KOPT-K1 (cell line): Measurements from ENCODE around the gene LINS1.
A peak's percentile ranks its signal among the peaks of the same experiment; 100 is the strongest.

Source experiments
- H3K27ac ChIP-seq: fragments of 200-600 bp; sonication (generic); 2 replicates; pipeline ENCODE4 v1.5.1; 2016; ENCODE audit warnings: antibody characterized with exemption, mild to moderate bottlenecking, low read depth, low read length; ENCODE audit not compliant: poor library complexity, severe bottlenecking
- H3K36me3 ChIP-seq: fragments of 200-600 bp; sonication (generic); 2 replicates; pipeline ENCODE4 v1.5.1; 2017; ENCODE audit warnings: antibody characterized with exemption, mild to moderate bottlenecking, low read length, moderate library complexity; ENCODE audit not compliant: insufficient read depth
- H3K9me3 ChIP-seq: fragments of 200-600 bp; sonication (generic); 2 replicates; pipeline ENCODE4 v1.5.1; 2017; ENCODE audit warnings: antibody characterized with exemption, low read length, mild to moderate bottlenecking; ENCODE audit not compliant: insufficient read depth, poor library complexity, severe bottlenecking

LINS1 gene

DNA sequence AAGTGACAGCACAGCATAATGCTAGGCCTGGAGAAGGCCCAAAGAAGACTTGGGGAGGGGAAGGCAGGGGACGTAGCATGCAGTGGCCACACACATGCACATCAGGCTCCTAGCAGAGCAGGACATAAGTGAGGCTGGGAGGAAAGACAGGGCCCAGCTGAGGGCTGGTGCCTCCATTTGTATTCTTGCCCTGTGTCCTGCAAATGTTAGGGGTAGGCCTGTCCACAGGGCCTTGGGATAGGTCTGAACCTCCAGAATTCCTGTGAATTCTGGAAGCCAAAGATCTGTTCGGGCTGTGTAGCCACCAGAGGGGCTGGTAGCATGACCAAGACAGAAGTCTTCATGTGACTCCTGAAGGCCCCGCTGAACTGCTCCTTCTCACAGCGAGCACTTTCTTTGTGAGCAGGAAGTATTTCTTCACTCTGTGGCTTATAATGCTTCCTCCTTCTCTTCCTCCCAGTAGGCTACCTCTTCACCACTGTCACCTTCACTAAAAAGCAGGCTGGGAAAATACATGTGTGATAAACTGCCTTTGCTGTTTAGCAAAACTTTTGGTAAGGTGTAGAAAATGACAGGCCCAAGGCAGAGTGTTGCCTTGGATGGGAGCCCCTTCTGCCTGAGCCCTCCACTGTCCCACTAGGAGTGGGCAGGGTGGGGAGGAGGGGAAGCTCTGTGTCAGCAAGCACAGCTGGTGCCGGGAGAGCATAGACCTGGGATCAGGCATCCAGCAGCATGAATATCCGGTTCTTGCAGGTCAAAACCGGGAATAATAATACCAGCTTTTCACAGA lies 81.7 kb downstream of the LINS1 start:
- H3K27ac ChIP-seq: peak overlapping the region; percentile 5
- H3K9me3 ChIP-seq: no peaks in the 10 kb centered on the region
- H3K36me3 ChIP-seq: no peaks in the 10 kb centered on the region

DNA sequence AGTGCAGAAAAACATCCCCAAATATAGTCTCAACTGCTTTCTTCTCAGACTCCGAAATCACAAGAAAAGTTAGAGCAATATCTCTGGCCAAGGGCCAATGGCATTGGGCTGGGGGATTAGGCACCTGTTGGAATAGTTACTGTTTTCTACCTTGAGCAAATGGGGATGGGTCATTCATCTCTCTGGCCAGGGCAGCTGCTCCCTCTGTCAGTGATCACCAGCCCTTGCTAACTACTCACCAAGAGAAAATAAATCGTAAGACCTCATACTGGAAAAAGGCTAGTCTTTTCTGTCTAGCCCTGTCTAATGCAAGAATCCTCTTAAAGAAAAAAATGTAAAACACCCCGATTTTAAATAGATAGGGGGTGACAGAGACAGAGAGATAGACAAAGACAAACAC lies 84.1 kb downstream of the LINS1 start:
- Histone ChIP-seq H3K27ac (no peak overlapping the region), H3K9me3 (no peaks in the 10 kb centered on the region), H3K36me3 (no peaks in the 10 kb centered on the region)
